AML-193 (cell line): ENCODE data around the gene PIM2.

Experiments used
- DNase-seq, 2 experiments: peaks; one replicate each; lab custom pipeline; 2025; lab: John Stamatoyannopoulos, UW

Gene PIM2

DNA sequence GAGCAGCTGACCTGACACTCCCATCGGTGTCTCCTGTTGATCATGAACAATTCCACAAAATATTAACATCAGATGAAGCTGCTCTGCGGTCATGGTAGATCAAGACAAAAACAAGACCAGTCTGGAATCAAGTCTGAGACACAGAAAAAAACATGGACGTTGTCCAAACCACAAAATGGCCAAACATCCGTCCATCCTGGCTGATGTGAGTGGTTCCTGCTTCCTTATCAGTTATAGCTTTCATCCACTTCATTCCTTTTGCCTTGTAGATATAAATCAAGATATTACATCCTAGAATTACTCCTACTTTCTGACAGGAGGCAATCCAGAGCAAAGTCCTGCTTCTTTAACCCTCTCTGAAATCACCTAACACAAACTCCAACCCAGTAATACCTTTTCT lies 54.6 kb downstream of the PIM2 start:
- no peak for DNase-seq
